Measurements from ENCODE around the gene PLAC1.

- TF ChIP-seq REST (IDR thresholded peaks at IDR 0.05; ENCODE audit: insufficient read depth in 1 of 2, low read depth in 2 of 2, low read length in 1 of 2) (no peak), CTCF (IDR thresholded peaks at IDR 0.05) (no peak)
Observed at GRCh38 chrX:134654398-134655012, 3.8 kb downstream of the PLAC1 start.
